Activated CD8-positive, alpha-beta T cell treated with anti-CD3 and anti-CD28 coated beads, Interleukin-2, amount 10 ng/mL, durations not matched to agents 7 days and 5 days (primary cell): ENCODE measurements around the gene RMC1. TPM values are rescaled to one million over a fixed set of nuclear protein-coding genes. Genes with fewer than 3 reads are reported as not detected.

ENCODE experiments used
- ATAC-seq: fragments of 150-1000 bp; cut with Tn5 transposase; one replicate; pipeline ENCODE4 v1.10.0; 2021; ENCODE audit warnings: moderate library complexity
- CTCF ChIA-PET: fragments of 350-600 bp; sonication (Branson Sonifier 250); formaldehyde crosslinking; loops from one replicate; lab custom pipeline; 2021; ENCODE audit warnings: antibody characterized with exemption; lab: Charles Lee
- POLR2A ChIA-PET: fragments of 350-600 bp; sonication (Branson Sonifier 250); formaldehyde crosslinking; loops from one replicate; lab custom pipeline; 2021; ENCODE audit warnings: antibody characterized with exemption; lab: Charles Lee
- DNase-seq: peaks from one replicate; pipeline ENCODE4 v3.0.0-alpha.2; 2020
- H3K27ac Mint-ChIP-seq: one replicate; pipeline ENCODE4 v1.8.0; 2021; ENCODE audit warnings: mild to moderate bottlenecking, mixed read lengths
- H3K27me3 Mint-ChIP-seq: one replicate; pipeline ENCODE4 v1.8.0; 2021; ENCODE audit warnings: low read depth, mixed read lengths
- H3K36me3 Mint-ChIP-seq: one replicate; pipeline ENCODE4 v1.8.0; 2021; ENCODE audit warnings: low read depth, mixed read lengths
- H3K4me1 Mint-ChIP-seq: one replicate; pipeline ENCODE4 v1.8.0; 2021; ENCODE audit warnings: low read depth, mixed read lengths
- H3K4me3 Mint-ChIP-seq: one replicate; pipeline ENCODE4 v1.8.0; 2021; ENCODE audit warnings: mild to moderate bottlenecking, mixed read lengths
- H3K9me3 Mint-ChIP-seq: one replicate; pipeline ENCODE4 v1.8.0; 2022; ENCODE audit warnings: mixed read lengths; ENCODE audit not compliant: insufficient read depth
- total RNA-seq, 2 experiments: library from RNA; stranded (reverse); gene quantifications; one replicate each; pipeline ENCODE4 v1.2.3, GENCODE V29; 2021

RMC1 gene
- total RNA-seq, 2 experiments from 2014 or later: 47.6 to 48.3 TPM

GRCh38 chr18:23563377-23564043 is 60.2 kb downstream of the RMC1 start:
- POLR2A ChIA-PET: interaction anchor here (0.7 kb wide), 1 partner anchor 94 kb away, joined by 3 read pairs; no protein-coding TSS in a partner anchor
- ATAC-seq: peak; percentile 72

DNA sequence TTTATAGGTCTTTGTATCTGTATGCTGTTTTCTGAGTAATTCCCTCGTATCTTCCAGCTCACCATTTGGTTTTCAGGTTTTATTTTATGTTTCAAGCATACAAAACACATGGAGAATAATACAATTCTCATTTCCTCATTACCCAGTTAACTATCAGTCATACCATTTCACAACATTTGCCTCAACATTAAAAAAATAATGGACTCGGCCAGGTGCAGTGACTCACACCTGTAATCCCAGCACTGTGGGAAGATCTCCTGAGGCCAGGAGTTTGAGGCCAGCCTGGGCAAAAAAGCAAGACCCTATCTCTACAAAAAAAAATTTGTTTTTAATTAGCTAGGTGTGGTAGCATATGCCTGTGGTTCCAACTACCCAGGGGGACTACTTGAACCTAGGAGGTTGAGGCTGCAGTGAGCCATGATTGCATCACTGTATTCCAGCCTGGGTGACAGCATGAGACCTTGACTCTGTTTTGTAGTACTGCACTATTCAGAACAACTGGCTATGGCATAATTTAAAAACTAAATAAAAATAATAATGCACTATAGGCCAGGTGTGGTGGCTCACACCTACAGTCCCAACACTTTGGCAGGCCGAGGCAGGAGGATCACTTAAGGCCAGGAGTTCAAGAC is 62.7 kb downstream of the RMC1 start:
- ATAC-seq: no peak
- Mint-ChIP-seq H3K27ac (no peak overlapping the region), H3K36me3 (peaks cover 65% of the 10 kb centered on the region), H3K27me3 (no peaks in the 10 kb centered on the region), H3K9me3 (no peaks in the 10 kb centered on the region), H3K4me3 (no peak overlapping the region), H3K4me1 (peaks cover 8% of the 10 kb centered on the region)
- DNase-seq: no peak
- ChIA-PET CTCF (no interaction called here), POLR2A (no interaction called here)

More at GRCh38 chr18:23563377-23564043, 60.2 kb downstream of the RMC1 start:
- no peaks in the 10 kb centered on the region for H3K27me3 Mint-ChIP-seq
- no peak for DNase-seq
- H3K27ac Mint-ChIP-seq: no peak overlapping the region
- no peaks in the 10 kb centered on the region for H3K9me3 Mint-ChIP-seq
- peaks cover 57% of the 10 kb centered on the region for H3K36me3 Mint-ChIP-seq
- peaks cover 6% of the 10 kb centered on the region for H3K4me1 Mint-ChIP-seq
- CTCF ChIA-PET: interaction anchor here (0.7 to 1.3 kb wide), 2 partner anchors 47 to 295 kb away, joined by 5 to 7 read pairs; no protein-coding TSS in a partner anchor
- H3K4me3 Mint-ChIP-seq: no peak overlapping the region

- H3K27me3 Mint-ChIP-seq: no peaks in the 10 kb centered on the region
- H3K27ac Mint-ChIP-seq: no peak overlapping the region
- H3K9me3 Mint-ChIP-seq: no peaks in the 10 kb centered on the region
- ATAC-seq: no peak
- no peak for DNase-seq
- no peak overlapping the region for H3K4me3 Mint-ChIP-seq
- peaks cover 12% of the 10 kb centered on the region for H3K4me1 Mint-ChIP-seq
- CTCF ChIA-PET: interaction anchor here (0.9 kb wide), 1 partner anchor 12 kb away, joined by 3 read pairs; no protein-coding TSS in a partner anchor
- peaks cover 60% of the 10 kb centered on the region for H3K36me3 Mint-ChIP-seq
- POLR2A ChIA-PET: no interaction called here
Observed at GRCh38 chr18:23567671-23568070, 64.4 kb downstream of the RMC1 start.

- POLR2A ChIA-PET: no interaction called here
- Mint-ChIP-seq H3K27ac (no peak overlapping the region), H3K36me3 (peaks cover 61% of the 10 kb centered on the region), H3K27me3 (no peaks in the 10 kb centered on the region), H3K9me3 (no peaks in the 10 kb centered on the region), H3K4me3 (no peak overlapping the region), H3K4me1 (peaks cover 15% of the 10 kb centered on the region)
- CTCF ChIA-PET: interaction anchor here (1.2 kb wide), 1 partner anchor 52 kb away, joined by 3 read pairs; no protein-coding TSS in a partner anchor
- ATAC-seq (no peak), DNase-seq (no peak)
Observed at GRCh38 chr18:23568281-23569138, 65.2 kb downstream of the RMC1 start.

GRCh38 chr18:23569299-23570063 is 66.2 kb downstream of the RMC1 start:
- H3K27ac Mint-ChIP-seq: no peak overlapping the region
- ChIA-PET POLR2A (no interaction called here), CTCF (interaction anchor here (0.9 to 1.2 kb wide), 3 partner anchors 12 to 53 kb away, joined by 3 to 4 read pairs (median 3); partner anchors contain the start of gene NPC1)
- H3K27me3 Mint-ChIP-seq: no peaks in the 10 kb centered on the region
- no peak overlapping the region for H3K4me3 Mint-ChIP-seq
- H3K36me3 Mint-ChIP-seq: peaks cover 63% of the 10 kb centered on the region
- no peak for ATAC-seq
- H3K9me3 Mint-ChIP-seq: no peaks in the 10 kb centered on the region
- DNase-seq: no peak
- peaks cover 20% of the 10 kb centered on the region for H3K4me1 Mint-ChIP-seq

- no peak for DNase-seq
- no peak overlapping the region for H3K27ac Mint-ChIP-seq
- no peaks in the 10 kb centered on the region for H3K9me3 Mint-ChIP-seq
- ChIA-PET CTCF (interaction anchor here (0.8 to 1.7 kb wide), 3 partner anchors 16 to 55 kb away, joined by 4 to 10 read pairs (median 5); no protein-coding TSS in a partner anchor), POLR2A (interaction anchor here (0.6 to 2.0 kb wide), 2 partner anchors 11 to 14 kb away, joined by 5 to 6 read pairs; no protein-coding TSS in a partner anchor)
- no peak for ATAC-seq
- H3K27me3 Mint-ChIP-seq: no peaks in the 10 kb centered on the region
- no peak overlapping the region for H3K4me3 Mint-ChIP-seq
- peaks cover 60% of the 10 kb centered on the region for H3K36me3 Mint-ChIP-seq
- peaks cover 31% of the 10 kb centered on the region for H3K4me1 Mint-ChIP-seq
Observed at GRCh38 chr18:23570912-23571504, 67.7 kb downstream of the RMC1 start.

- CTCF ChIA-PET: interaction anchor here (1.3 to 1.7 kb wide), 2 partner anchors 15 to 56 kb away, joined by 5 to 10 read pairs; no protein-coding TSS in a partner anchor
- H3K27me3 Mint-ChIP-seq: no peaks in the 10 kb centered on the region
- no peaks in the 10 kb centered on the region for H3K9me3 Mint-ChIP-seq
- peaks cover 61% of the 10 kb centered on the region for H3K36me3 Mint-ChIP-seq
- POLR2A ChIA-PET: interaction anchor here (2.0 kb wide), 1 partner anchor 13 kb away, joined by 5 read pairs; no protein-coding TSS in a partner anchor
- H3K4me3 Mint-ChIP-seq: no peak overlapping the region
- no peak overlapping the region for H3K27ac Mint-ChIP-seq
- ATAC-seq (no peak), DNase-seq (no peak)
- peaks cover 35% of the 10 kb centered on the region for H3K4me1 Mint-ChIP-seq
Observed at GRCh38 chr18:23572012-23572411, 68.7 kb downstream of the RMC1 start.

DNA sequence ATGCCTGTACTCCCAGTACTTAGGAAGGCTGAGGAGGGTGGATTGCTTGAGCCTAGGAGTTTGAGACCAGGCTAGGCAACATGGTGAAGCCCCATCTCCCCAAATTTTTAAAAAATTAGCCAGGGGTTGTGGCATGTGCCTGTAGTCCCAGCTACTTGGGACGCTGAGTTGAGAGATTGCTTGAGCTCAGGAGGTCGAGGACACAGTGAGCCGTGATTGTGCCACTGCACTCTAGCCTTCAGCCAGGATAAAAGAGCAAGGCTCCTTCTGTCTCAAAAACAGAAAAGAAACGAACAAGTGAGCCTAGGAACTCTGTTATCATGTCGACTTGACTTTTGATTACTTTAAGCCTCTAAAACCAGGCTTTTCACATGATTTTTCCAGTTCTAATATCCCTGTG is 69.3 kb downstream of the RMC1 start:
- no peaks in the 10 kb centered on the region for H3K9me3 Mint-ChIP-seq
- POLR2A ChIA-PET: interaction anchor here (2.0 kb wide), 1 partner anchor 13 kb away, joined by 5 read pairs; no protein-coding TSS in a partner anchor
- CTCF ChIA-PET: interaction anchor here (1.3 to 1.7 kb wide), 2 partner anchors 15 to 56 kb away, joined by 5 to 10 read pairs; no protein-coding TSS in a partner anchor
- DNase-seq (no peak), ATAC-seq (no peak)
- no peaks in the 10 kb centered on the region for H3K27me3 Mint-ChIP-seq
- H3K36me3 Mint-ChIP-seq: peaks cover 56% of the 10 kb centered on the region
- H3K27ac Mint-ChIP-seq: no peak overlapping the region
- H3K4me3 Mint-ChIP-seq: no peak overlapping the region
- H3K4me1 Mint-ChIP-seq: peaks cover 35% of the 10 kb centered on the region

GRCh38 chr18:23573020-23573419 is 69.7 kb downstream of the RMC1 start:
- no peak overlapping the region for H3K4me3 Mint-ChIP-seq
- peaks cover 55% of the 10 kb centered on the region for H3K36me3 Mint-ChIP-seq

More at GRCh38 chr18:23573020-23573419, 69.7 kb downstream of the RMC1 start:
- Mint-ChIP-seq H3K4me1 (peaks cover 35% of the 10 kb centered on the region), H3K27ac (peak overlapping the region; percentile 57), H3K27me3 (no peaks in the 10 kb centered on the region), H3K9me3 (no peaks in the 10 kb centered on the region)
- CTCF ChIA-PET: interaction anchor here (1.2 kb wide), 1 partner anchor 57 kb away, joined by 4 read pairs; no protein-coding TSS in a partner anchor
- no peak for ATAC-seq
- POLR2A ChIA-PET: interaction anchor here (2.0 kb wide), 1 partner anchor 12 kb away, joined by 5 read pairs; no protein-coding TSS in a partner anchor
- DNase-seq: no peak
